Keratinocyte (primary cell): Measurements from ENCODE around the gene MICAL1. TPM values are rescaled to one million over a fixed set of nuclear protein-coding genes. Genes with fewer than 3 reads are reported as not detected.

Experiments used
- DNase-seq: peaks from one replicate; pipeline ENCODE4 v3.0.0-alpha.2; 2011; ENCODE audit warnings: low read depth, missing footprints, low spot score
- FAIRE-seq: peaks from 2 replicates; lab custom pipeline; 2011; peaks lifted over from hg19 to GRCh38; lab: Jason Lieb, UNC
- H2AFZ ChIP-seq: 2 replicates; pipeline ENCODE4 v1.6.0; 2012; ENCODE audit warnings: low read length, control low read depth, inconsistent platforms; ENCODE audit not compliant: control insufficient read depth
- H3K27ac ChIP-seq: 2 replicates; pipeline ENCODE4 v1.5.1; 2011; ENCODE audit warnings: low read length; ENCODE audit not compliant: control insufficient read depth, insufficient read depth
- H3K27me3 ChIP-seq: 3 replicates; pipeline ENCODE4 v1.6.0; 2011; ENCODE audit warnings: low read length; ENCODE audit not compliant: control insufficient read depth, insufficient read depth; ENCODE audit errors: extremely low read depth
- H3K36me3 ChIP-seq, 2 experiments: 2 replicates in 1 of 2; 3 replicates in 1 of 2; pipeline ENCODE4 v1.5.1; 2011; ENCODE audit warnings: low read length in 2 of 2, mild to moderate bottlenecking in 1 of 2; ENCODE audit not compliant: control insufficient read depth in 2 of 2, insufficient read depth in 2 of 2; ENCODE audit errors: extremely low read depth in 1 of 2
- H3K4me1 ChIP-seq: 3 replicates; pipeline ENCODE4 v1.5.1; 2011; ENCODE audit warnings: low read length; ENCODE audit not compliant: control insufficient read depth, insufficient read depth; ENCODE audit errors: extremely low read depth
- H3K4me2 ChIP-seq: 3 replicates; pipeline ENCODE4 v1.6.0; 2011; ENCODE audit warnings: low read depth, low read length; ENCODE audit not compliant: control insufficient read depth, insufficient read depth; ENCODE audit errors: extremely low read depth
- H3K4me3 ChIP-seq, 3 experiments: fragments of 200-600 bp in 1 of 3; sonication (generic) in 1 of 3; 2 replicates in 2 of 3; 3 replicates in 1 of 3; pipeline ENCODE4 v1.5.1; 2011 to 2016; ENCODE audit warnings: low read length in 3 of 3, mild to moderate bottlenecking in 3 of 3, control low read depth in 2 of 3, inconsistent platforms in 1 of 3, low read depth in 1 of 3, mixed read lengths in 1 of 3, mixed run types in 1 of 3, moderate library complexity in 1 of 3; ENCODE audit not compliant: control insufficient read depth in 2 of 3, insufficient read depth in 2 of 3; ENCODE audit errors: extremely low read depth in 1 of 3
- H3K79me2 ChIP-seq: 2 replicates; pipeline ENCODE4 v1.6.0; 2012; ENCODE audit warnings: low read length; ENCODE audit not compliant: control insufficient read depth, insufficient read depth
- H3K9ac ChIP-seq: 3 replicates; pipeline ENCODE4 v1.6.0; 2011; ENCODE audit warnings: low read length; ENCODE audit not compliant: control insufficient read depth, insufficient read depth; ENCODE audit errors: extremely low read depth
- H3K9me1 ChIP-seq: 3 replicates; pipeline ENCODE4 v1.6.0; 2011; ENCODE audit warnings: low read length; ENCODE audit not compliant: control insufficient read depth, insufficient read depth; ENCODE audit errors: extremely low read depth
- H3K9me3 ChIP-seq: 2 replicates; pipeline ENCODE4 v1.5.1; 2012; ENCODE audit warnings: low read depth, low read length; ENCODE audit not compliant: control insufficient read depth
- H4K20me1 ChIP-seq: 3 replicates; pipeline ENCODE4 v1.6.0; 2011; ENCODE audit warnings: low read length; ENCODE audit not compliant: control insufficient read depth, insufficient read depth; ENCODE audit errors: extremely low read depth
- CTCF ChIP-seq, 3 experiments: IDR thresholded peaks in 1 of 3; conservative IDR thresholded peaks in 1 of 3; optimal IDR thresholded peaks in 1 of 3; 2 replicates in 2 of 3; 3 replicates in 1 of 3; pipeline versions ENCODE3 to v1.5.1; 2011; ENCODE audit warnings: low read length in 3 of 3, mild to moderate bottlenecking in 3 of 3, moderate library complexity in 2 of 3, control low read depth in 1 of 3, inconsistent platforms in 1 of 3; ENCODE audit not compliant: insufficient read depth in 2 of 3; ENCODE audit errors: extremely low read depth in 1 of 3
- EZH2 ChIP-seq: IDR thresholded peaks from one replicate; pipeline ENCODE4 v1.6.1; 2012; ENCODE audit warnings: inconsistent platforms, mild to moderate bottlenecking, low read length, moderate library complexity
- dilution Hi-C: fragments of 300-500 bp; cut with MboI; formaldehyde crosslinking; loops from one replicate; pipeline ENCODE4 v1.7.0; 2020; ENCODE audit warnings: low sequenced_read_pairs; ENCODE audit not compliant: extremely low pct_ligation_motif_present
- polyA plus RNA-seq, 5 experiments: library from polyadenylated mRNA; depleted of rRNA in 3 of 5; stranded (reverse) in 3 of 5; stranded (forward) in 1 of 5; unstranded in 1 of 5; fragments of >200 nt; gene quantifications; 1 replicate in 1 of 5; 2 replicates in 3 of 5; 3 replicates in 1 of 5; pipeline versions ENCODE4 v1.2.1 to v1.2.3, GENCODE V29; 2011 to 2012; ENCODE audit warnings: missing spikeins in 2 of 5, low read depth in 1 of 5, low replicate concordance in 1 of 5

MICAL1 gene
- polyA plus RNA-seq, 1 donor (not counting 4 experiments of a cell fraction or from before 2014, with no cell fraction given), result 25.6 TPM

GRCh38 chr6:109466212-109466923 is 10.8 kb upstream of the MICAL1 start:
- peaks cover 22 to 24% of the 10 kb centered on the region in 2 experiments for H3K36me3 ChIP-seq
- peaks cover 8% of the 10 kb centered on the region for H3K4me1 ChIP-seq
- dilution Hi-C loops, result no loop called here
- H4K20me1 ChIP-seq, result no peaks in the 10 kb centered on the region
- H3K9me3 ChIP-seq, result no peaks in the 10 kb centered on the region
- H3K4me3 ChIP-seq, result no peak overlapping the region
- no peak overlapping the region for H3K27ac ChIP-seq
- H3K4me2 ChIP-seq, result no peak overlapping the region
- DNase-seq (no peak), FAIRE-seq (no peak)
- no peaks in the 10 kb centered on the region for H3K9me1 ChIP-seq
- no peak for TF ChIP-seq EZH2
- no peak for TF ChIP-seq CTCF (optimal IDR thresholded peaks at IDR 0.05 in 1 of 3, IDR thresholded peaks at IDR 0.05 in 1 of 3, conservative IDR thresholded peaks at IDR 0.05 in 1 of 3; ENCODE audit: extremely low read depth in 1 of 3, insufficient read depth in 2 of 3, low read length in 3 of 3)
- no peaks in the 10 kb centered on the region for H3K27me3 ChIP-seq
- no peak overlapping the region for H2AFZ ChIP-seq
- no peaks in the 10 kb centered on the region for H3K79me2 ChIP-seq
- H3K9ac ChIP-seq, result no peak overlapping the region

- Histone ChIP-seq H3K9me1 (no peaks in the 10 kb centered on the region), H3K27me3 (no peaks in the 10 kb centered on the region), H3K27ac (no peak overlapping the region), H2AFZ (no peak overlapping the region), H3K9ac (no peak overlapping the region), H3K4me1 (peaks cover 8% of the 10 kb centered on the region), H3K4me3 (no peak overlapping the region), H3K4me2 (no peak overlapping the region), H4K20me1 (no peaks in the 10 kb centered on the region), H3K36me3 (peaks cover 18% of the 10 kb centered on the region in 2 experiments), H3K79me2 (no peaks in the 10 kb centered on the region), H3K9me3 (no peaks in the 10 kb centered on the region)
- no peak for DNase-seq
- no peak for FAIRE-seq
- no peak for TF ChIP-seq CTCF (optimal IDR thresholded peaks at IDR 0.05 in 1 of 3, IDR thresholded peaks at IDR 0.05 in 1 of 3, conservative IDR thresholded peaks at IDR 0.05 in 1 of 3; ENCODE audit: extremely low read depth in 1 of 3, insufficient read depth in 2 of 3, low read length in 3 of 3)
- TF ChIP-seq EZH2, result no peak
- dilution Hi-C loops, result no loop called here
Measured at GRCh38 chr6:109465772-109466171, 10.2 kb upstream of the MICAL1 start.
